Panc1 (cell line): Measurements from ENCODE around the gene TAL1. TPM values are rescaled to one million over a fixed set of nuclear protein-coding genes. Genes with fewer than 3 reads are reported as not detected.

Experiments used
- ATAC-seq: fragments of 200-7000 bp; cut with Tn5 transposase; 2 replicates; pipeline ENCODE4 v1.9.1; 2020; ENCODE audit warnings: mild to moderate bottlenecking, moderate library complexity
- BruUV-seq: library from RNA; stranded (reverse); fragments of 400-500 nt; replicated peaks from 2 replicates; lab custom pipeline; 2021; lab: Mats Ljungman, UMichigan
- CTCF ChIA-PET: fragments of 300-600 bp; sonication (Branson Sonifier 250); formaldehyde crosslinking; loops from one replicate; lab custom pipeline; 2022; ENCODE audit warnings: antibody characterized with exemption; lab: Charles Lee
- POLR2A ChIA-PET: fragments of 300-600 bp; sonication (Branson Sonifier 250); formaldehyde crosslinking; loops from one replicate; lab custom pipeline; 2022; ENCODE audit warnings: antibody characterized with exemption; lab: Charles Lee
- DNase-seq: peaks from one replicate; pipeline ENCODE4 v3.0.0-alpha.2; 2010; ENCODE audit warnings: low read depth, low spot score
- H3K27ac ChIP-seq: 2 replicates; pipeline ENCODE4 v1.5.1; 2011; ENCODE audit warnings: mild to moderate bottlenecking, low read length, inconsistent platforms
- H3K27me3 ChIP-seq: fragments of 200-500 bp; sonication (Bioruptor generic); 2 replicates; pipeline ENCODE4 v1.6.0; 2014; ENCODE audit warnings: low read length, inconsistent platforms; ENCODE audit not compliant: control insufficient read depth, insufficient read depth
- H3K36me3 ChIP-seq: fragments of 200-500 bp; sonication (Bioruptor generic); 2 replicates; pipeline ENCODE4 v1.5.1; 2014; ENCODE audit warnings: inconsistent platforms, mild to moderate bottlenecking, low read length, moderate library complexity; ENCODE audit not compliant: control insufficient read depth, insufficient read depth
- H3K4me1 ChIP-seq: 2 replicates; pipeline ENCODE4 v1.5.1; 2011; ENCODE audit warnings: inconsistent platforms, mild to moderate bottlenecking, low read length, moderate library complexity; ENCODE audit not compliant: control insufficient read depth, insufficient read depth
- H3K4me3 ChIP-seq, 2 experiments: 2 replicates each; pipeline ENCODE4 v1.5.1; 2011 to 2012; ENCODE audit warnings: low read depth in 2 of 2, low read length in 2 of 2, mild to moderate bottlenecking in 2 of 2, inconsistent platforms in 1 of 2, moderate library complexity in 1 of 2
- H3K9me3 ChIP-seq: fragments of 200-500 bp; sonication (Bioruptor generic); 2 replicates; pipeline ENCODE4 v1.5.1; 2014; ENCODE audit warnings: low read depth, mild to moderate bottlenecking, inconsistent platforms, low read length, moderate library complexity; ENCODE audit not compliant: control insufficient read depth, insufficient read depth
- POLR2AphosphoS5 ChIP-seq: IDR thresholded peaks from 2 replicates; pipeline ENCODE4 v1.6.1; 2012; ENCODE audit warnings: mild to moderate bottlenecking, low read depth, low read length, moderate library complexity
- SIN3A ChIP-seq: IDR thresholded peaks from 2 replicates; pipeline ENCODE4 v1.6.1; 2012; ENCODE audit warnings: low read depth, mild to moderate bottlenecking, low read length, moderate library complexity, borderline replicate concordance; ENCODE audit not compliant: insufficient read depth
- TCF7L2 ChIP-seq: IDR thresholded peaks from 2 replicates; pipeline ENCODE4 v1.6.1; 2011; ENCODE audit warnings: mild to moderate bottlenecking, low read depth, low read length, inconsistent platforms
- in situ Hi-C: cut with HindIII; loops from 2 replicates; pipeline ENCODE4 v1.10.0; 2016; ENCODE audit warnings: low sequenced_read_pairs, low pct_unique_long_range_greater_than_20kb
- intact Hi-C: fragments of 100-400 bp; cut with micrococcal nuclease; formaldehyde crosslinking; loops from one replicate; pipeline ENCODE4 v1.10.0; 2022; ENCODE audit not compliant: unreplicated experiment
- total RNA-seq: library from RNA; stranded (reverse); gene quantifications from one replicate; pipeline ENCODE4 v1.2.1, GENCODE V29; 2021; ENCODE audit not compliant: unreplicated experiment
- TF ChIP-seq, protein P1 (sequence below): fragments of 450-650 bp; IDR thresholded peaks from 2 replicates; pipeline ENCODE4 v1.5.1; 2017; ENCODE audit warnings: mild to moderate bottlenecking
- TF ChIP-seq, protein P2 (sequence below), 2 experiments: IDR thresholded peaks; 2 replicates each; pipeline ENCODE4 v1.6.1; 2011 to 2012; ENCODE audit warnings: low read depth in 2 of 2, control low read depth in 1 of 2, low read length in 1 of 2, mild to moderate bottlenecking in 1 of 2, moderate library complexity in 1 of 2; ENCODE audit not compliant: insufficient read depth in 1 of 2

The TAL1 gene
- total RNA-seq, 1 experiment from 2014 or later: 0.05 TPM

DNA sequence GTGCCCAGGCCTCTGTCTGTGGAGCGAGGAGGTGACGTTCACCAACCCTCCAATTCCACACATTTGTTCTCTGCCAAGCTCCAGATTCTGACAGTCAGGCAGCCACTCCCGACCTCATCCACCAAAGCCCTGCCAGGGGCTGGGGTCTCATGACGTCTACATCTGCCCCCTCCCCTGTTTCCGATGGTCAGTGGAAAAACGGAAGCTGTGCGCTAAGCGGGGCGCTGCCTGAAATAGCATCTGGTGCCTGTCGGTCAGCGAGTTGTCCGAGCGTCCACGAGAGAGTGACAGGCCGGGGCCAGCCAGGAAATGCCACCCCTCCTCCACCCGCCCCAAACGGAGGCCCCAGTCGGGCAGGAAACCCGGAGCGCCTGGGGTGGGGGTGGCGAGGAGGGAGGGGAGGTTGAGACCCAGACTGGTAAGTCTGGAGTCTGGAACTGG lies 3.2 kb upstream of the TAL1 start:
- Histone ChIP-seq H3K27me3 (peaks cover 2% of the 10 kb centered on the region), H3K4me1 (no peaks in the 10 kb centered on the region), H3K9me3 (no peaks in the 10 kb centered on the region), H3K27ac (no peak overlapping the region), H3K4me3 (no peak overlapping the region), H3K36me3 (no peaks in the 10 kb centered on the region)
- in situ Hi-C loops (no loop called here), intact Hi-C loops (no loop called here)
- ChIA-PET CTCF (no interaction called here), POLR2A (no interaction called here)
- DNase-seq: no peak
- ATAC-seq: no peak
- no peak for TF ChIP-seq TCF7L2
- TF ChIP-seq SIN3A: no peak
- no peak for TF ChIP-seq POLR2AphosphoS5
- TF ChIP-seq, protein P1, sequence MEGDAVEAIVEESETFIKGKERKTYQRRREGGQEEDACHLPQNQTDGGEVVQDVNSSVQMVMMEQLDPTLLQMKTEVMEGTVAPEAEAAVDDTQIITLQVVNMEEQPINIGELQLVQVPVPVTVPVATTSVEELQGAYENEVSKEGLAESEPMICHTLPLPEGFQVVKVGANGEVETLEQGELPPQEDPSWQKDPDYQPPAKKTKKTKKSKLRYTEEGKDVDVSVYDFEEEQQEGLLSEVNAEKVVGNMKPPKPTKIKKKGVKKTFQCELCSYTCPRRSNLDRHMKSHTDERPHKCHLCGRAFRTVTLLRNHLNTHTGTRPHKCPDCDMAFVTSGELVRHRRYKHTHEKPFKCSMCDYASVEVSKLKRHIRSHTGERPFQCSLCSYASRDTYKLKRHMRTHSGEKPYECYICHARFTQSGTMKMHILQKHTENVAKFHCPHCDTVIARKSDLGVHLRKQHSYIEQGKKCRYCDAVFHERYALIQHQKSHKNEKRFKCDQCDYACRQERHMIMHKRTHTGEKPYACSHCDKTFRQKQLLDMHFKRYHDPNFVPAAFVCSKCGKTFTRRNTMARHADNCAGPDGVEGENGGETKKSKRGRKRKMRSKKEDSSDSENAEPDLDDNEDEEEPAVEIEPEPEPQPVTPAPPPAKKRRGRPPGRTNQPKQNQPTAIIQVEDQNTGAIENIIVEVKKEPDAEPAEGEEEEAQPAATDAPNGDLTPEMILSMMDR: no peak
- TF ChIP-seq, protein P2, sequence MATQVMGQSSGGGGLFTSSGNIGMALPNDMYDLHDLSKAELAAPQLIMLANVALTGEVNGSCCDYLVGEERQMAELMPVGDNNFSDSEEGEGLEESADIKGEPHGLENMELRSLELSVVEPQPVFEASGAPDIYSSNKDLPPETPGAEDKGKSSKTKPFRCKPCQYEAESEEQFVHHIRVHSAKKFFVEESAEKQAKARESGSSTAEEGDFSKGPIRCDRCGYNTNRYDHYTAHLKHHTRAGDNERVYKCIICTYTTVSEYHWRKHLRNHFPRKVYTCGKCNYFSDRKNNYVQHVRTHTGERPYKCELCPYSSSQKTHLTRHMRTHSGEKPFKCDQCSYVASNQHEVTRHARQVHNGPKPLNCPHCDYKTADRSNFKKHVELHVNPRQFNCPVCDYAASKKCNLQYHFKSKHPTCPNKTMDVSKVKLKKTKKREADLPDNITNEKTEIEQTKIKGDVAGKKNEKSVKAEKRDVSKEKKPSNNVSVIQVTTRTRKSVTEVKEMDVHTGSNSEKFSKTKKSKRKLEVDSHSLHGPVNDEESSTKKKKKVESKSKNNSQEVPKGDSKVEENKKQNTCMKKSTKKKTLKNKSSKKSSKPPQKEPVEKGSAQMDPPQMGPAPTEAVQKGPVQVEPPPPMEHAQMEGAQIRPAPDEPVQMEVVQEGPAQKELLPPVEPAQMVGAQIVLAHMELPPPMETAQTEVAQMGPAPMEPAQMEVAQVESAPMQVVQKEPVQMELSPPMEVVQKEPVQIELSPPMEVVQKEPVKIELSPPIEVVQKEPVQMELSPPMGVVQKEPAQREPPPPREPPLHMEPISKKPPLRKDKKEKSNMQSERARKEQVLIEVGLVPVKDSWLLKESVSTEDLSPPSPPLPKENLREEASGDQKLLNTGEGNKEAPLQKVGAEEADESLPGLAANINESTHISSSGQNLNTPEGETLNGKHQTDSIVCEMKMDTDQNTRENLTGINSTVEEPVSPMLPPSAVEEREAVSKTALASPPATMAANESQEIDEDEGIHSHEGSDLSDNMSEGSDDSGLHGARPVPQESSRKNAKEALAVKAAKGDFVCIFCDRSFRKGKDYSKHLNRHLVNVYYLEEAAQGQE (IDR thresholded peaks at IDR 0.05; ENCODE audit: insufficient read depth in 1 of 2, low read depth in 2 of 2, low read length in 1 of 2): no peak
- BruUV-seq: no TSS peak

DNA sequence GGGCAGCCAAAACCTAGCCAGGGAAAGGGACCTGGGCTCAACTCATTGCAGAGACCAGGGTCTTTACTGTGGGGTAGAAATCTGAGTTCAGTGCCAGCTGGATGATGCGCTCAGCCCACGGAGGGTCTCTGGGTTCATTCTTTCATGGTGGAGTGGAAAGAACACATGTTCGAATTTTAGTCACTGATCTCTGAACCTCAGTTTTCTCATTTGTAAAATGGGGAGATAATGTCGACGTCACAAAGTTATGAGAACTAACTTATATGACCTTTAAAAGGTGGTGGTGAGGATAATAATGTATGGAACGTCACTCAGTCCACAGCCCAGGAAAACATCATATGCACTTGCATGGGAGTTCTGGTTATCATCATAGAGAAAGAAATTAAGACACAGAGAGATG lies 1.2 kb upstream of the TAL1 start:
- H3K27me3 ChIP-seq: peaks cover 10% of the 10 kb centered on the region
- ATAC-seq: no peak
- intact Hi-C loops: no loop called here
- TF ChIP-seq TCF7L2 (no peak), SIN3A (no peak), POLR2AphosphoS5 (no peak)
- TF ChIP-seq, protein P2 (IDR thresholded peaks at IDR 0.05; ENCODE audit: insufficient read depth in 1 of 2, low read depth in 2 of 2, low read length in 1 of 2): no peak
- TF ChIP-seq, protein P1: no peak
- BruUV-seq: no TSS peak
- H3K9me3 ChIP-seq: no peaks in the 10 kb centered on the region
- H3K4me1 ChIP-seq: no peaks in the 10 kb centered on the region
- in situ Hi-C loops: no loop called here
- H3K27ac ChIP-seq: no peak overlapping the region
- DNase-seq: no peak
- no peak overlapping the region for H3K4me3 ChIP-seq
- ChIA-PET CTCF (no interaction called here), POLR2A (interaction anchor here (0.7 kb wide), 1 partner anchor 1423 kb away, joined by 5 read pairs; no protein-coding TSS in a partner anchor)
- H3K36me3 ChIP-seq: no peaks in the 10 kb centered on the region
